ENCODE data around the gene AZIN2. TPM values are rescaled to one million over a fixed set of nuclear protein-coding genes. Genes with fewer than 3 reads are reported as not detected.

AZIN2 gene
- total and polyA plus RNA-seq, 9 of the 15 experiments (the other 6 are each of a cell fraction or from before 2014, with no cell fraction given), result 0.06 to 0.91 (median 0.42) TPM; not detected in 2

- TF ChIP-seq TFAM (CRISPR knock-in tag; conservative IDR thresholded peaks at IDR 0.05), result no peak
- peak; percentile 17; the same call in 1 of the 2 replicates for TF ChIP-seq TEAD4 (IDR thresholded peaks at IDR 0.05; ENCODE audit: low read length)
- no peak for TF ChIP-seq TEAD4 (CRISPR knock-in tag; IDR thresholded peaks at IDR 0.05; ENCODE audit: borderline replicate concordance)
- TF ChIP-seq E2F5 (CRISPR knock-in tag; IDR thresholded peaks at IDR 0.05), result no peak
- no peak for TF ChIP-seq CBX8 (IDR thresholded peaks at IDR 0.05; ENCODE audit: borderline replicate concordance, extremely low read depth, low read depth, low read length, poor library complexity, severe bottlenecking)
- no peak; the same call in 1 of the 2 replicates for TF ChIP-seq ZBTB9 (CRISPR knock-in tag; IDR thresholded peaks at IDR 0.05)
- TF ChIP-seq HDAC8 (tag; IDR thresholded peaks at IDR 0.05), result peak; percentile 31; the same call in 1 of the 2 replicates
- no peak for TF ChIP-seq ZBTB12 (CRISPR knock-in tag; IDR thresholded peaks at IDR 0.05)
- TF ChIP-seq LARP7 (IDR thresholded peaks at IDR 0.05), result no peak
- TF ChIP-seq EWSR1 (IDR thresholded peaks at IDR 0.05; ENCODE audit: borderline replicate concordance, low read depth, partially characterized antibody), result no peak
- TF ChIP-seq CHAMP1 (IDR thresholded peaks at IDR 0.05), result no peak
- TF ChIP-seq MECOM (CRISPR knock-in tag; IDR thresholded peaks at IDR 0.05), result no peak
These were observed 30.5 kb upstream of the AZIN2 start (continued) for GRCh38 chr1:33050221-33051076.

Measured in K562 (cell line).